Esophagus squamous epithelium (tissue), 5 donors: ENCODE results near the gene CCND1. TPM values are rescaled to one million over a fixed set of nuclear protein-coding genes. Genes with fewer than 3 reads are reported as not detected.

Experiments used
- DNase-seq: peaks from one replicate; lab custom pipeline; 2025; lab: John Stamatoyannopoulos, UW
- H3K27ac ChIP-seq, 4 donors: fragments of 200-600 bp; sonication (generic); one replicate each; pipeline ENCODE4 v1.5.1; 2016 to 2019; ENCODE audit warnings: mild to moderate bottlenecking in 1 of 4
- H3K27me3 ChIP-seq, 4 donors: fragments of 200-600 bp; sonication (generic); 1 replicate in 3 of 4; 2 replicates in 1 of 4; pipeline versions ENCODE4 v1.5.1 to v1.6.0; 2017 to 2021; ENCODE audit warnings: antibody characterized with exemption in 1 of 4
- H3K36me3 ChIP-seq, 3 donors: fragments of 200-600 bp; sonication (generic); one replicate each; pipeline ENCODE4 v1.5.1; 2016 to 2019
- H3K4me1 ChIP-seq, 3 donors: fragments of 200-600 bp; sonication (generic); one replicate each; pipeline ENCODE4 v1.5.1; 2017 to 2019
- H3K4me3 ChIP-seq, 4 donors: fragments of 200-600 bp; sonication (generic); 1 replicate in 3 of 4; 2 replicates in 1 of 4; pipeline ENCODE4 v1.5.1; 2016 to 2019; ENCODE audit warnings: mild to moderate bottlenecking in 2 of 4, moderate library complexity in 1 of 4
- H3K9me3 ChIP-seq, 3 donors: fragments of 200-600 bp; sonication (generic); one replicate each; pipeline ENCODE4 v1.5.1; 2016 to 2019
- POLR2A ChIP-seq, 4 donors: fragments of 450-650 bp; IDR thresholded peaks; one replicate each; pipeline ENCODE4 v1.6.1; 2017; ENCODE audit warnings: antibody characterized with exemption in 4 of 4, mild to moderate bottlenecking in 4 of 4, moderate library complexity in 3 of 4
- WGBS, 2 donors: methylation state at CpG; one replicate each; pipeline ENCODE4 v1.1.5; 2018; 5-methylcytosine and 5-hydroxymethylcytosine counted together
- intact Hi-C: fragments of 100-400 bp; cut with DNase I; formaldehyde crosslinking; loops from one replicate; pipeline ENCODE4 v1.15.0; 2022
- total RNA-seq, 4 donors: library from RNA; depleted of rRNA; stranded (reverse); fragments of >200 nt; gene quantifications; one replicate each; pipeline ENCODE4 v1.1.0, GENCODE V29; 2016
- TF ChIP-seq, protein P1 (sequence below), 6 experiments: fragments of 450-650 bp in 4 of 6; fragments of 200-600 bp in 2 of 6; sonication (generic) in 2 of 6; IDR thresholded peaks; one replicate each; pipeline ENCODE4 v1.5.1; 2016 to 2019; ENCODE audit warnings: antibody characterized with exemption in 6 of 6, mild to moderate bottlenecking in 4 of 6, moderate library complexity in 4 of 6
- donor health status: DM: yes; HTN: yes; CAD: no.

The CCND1 gene
- total RNA-seq, 4 donors from 2014 or later, result 64.1 to 216 (median 145) TPM

- Histone ChIP-seq H3K4me3 (no peak overlapping the region), H3K4me1 (no peaks in the 10 kb centered on the region), H3K27ac (no peak overlapping the region), H3K9me3 (no peaks in the 10 kb centered on the region), H3K36me3 (no peaks in the 10 kb centered on the region), H3K27me3 (peaks cover 0 to 50% (median 0%) of the 10 kb centered on the region in 4 donors)
- 76 to 85% methylated on average over 9 to 11 of the region's 12 CpGs for WGBS, 2 donors
- intact Hi-C loops, result no loop called here
- no peak for DNase-seq
- TF ChIP-seq, protein P1, sequence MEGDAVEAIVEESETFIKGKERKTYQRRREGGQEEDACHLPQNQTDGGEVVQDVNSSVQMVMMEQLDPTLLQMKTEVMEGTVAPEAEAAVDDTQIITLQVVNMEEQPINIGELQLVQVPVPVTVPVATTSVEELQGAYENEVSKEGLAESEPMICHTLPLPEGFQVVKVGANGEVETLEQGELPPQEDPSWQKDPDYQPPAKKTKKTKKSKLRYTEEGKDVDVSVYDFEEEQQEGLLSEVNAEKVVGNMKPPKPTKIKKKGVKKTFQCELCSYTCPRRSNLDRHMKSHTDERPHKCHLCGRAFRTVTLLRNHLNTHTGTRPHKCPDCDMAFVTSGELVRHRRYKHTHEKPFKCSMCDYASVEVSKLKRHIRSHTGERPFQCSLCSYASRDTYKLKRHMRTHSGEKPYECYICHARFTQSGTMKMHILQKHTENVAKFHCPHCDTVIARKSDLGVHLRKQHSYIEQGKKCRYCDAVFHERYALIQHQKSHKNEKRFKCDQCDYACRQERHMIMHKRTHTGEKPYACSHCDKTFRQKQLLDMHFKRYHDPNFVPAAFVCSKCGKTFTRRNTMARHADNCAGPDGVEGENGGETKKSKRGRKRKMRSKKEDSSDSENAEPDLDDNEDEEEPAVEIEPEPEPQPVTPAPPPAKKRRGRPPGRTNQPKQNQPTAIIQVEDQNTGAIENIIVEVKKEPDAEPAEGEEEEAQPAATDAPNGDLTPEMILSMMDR (IDR thresholded peaks at IDR 0.05), result no peak
- no peak for TF ChIP-seq POLR2A (IDR thresholded peaks at IDR 0.05)
Measured at GRCh38 chr11:69601011-69601975, 39.7 kb upstream of the CCND1 start.

DNA sequence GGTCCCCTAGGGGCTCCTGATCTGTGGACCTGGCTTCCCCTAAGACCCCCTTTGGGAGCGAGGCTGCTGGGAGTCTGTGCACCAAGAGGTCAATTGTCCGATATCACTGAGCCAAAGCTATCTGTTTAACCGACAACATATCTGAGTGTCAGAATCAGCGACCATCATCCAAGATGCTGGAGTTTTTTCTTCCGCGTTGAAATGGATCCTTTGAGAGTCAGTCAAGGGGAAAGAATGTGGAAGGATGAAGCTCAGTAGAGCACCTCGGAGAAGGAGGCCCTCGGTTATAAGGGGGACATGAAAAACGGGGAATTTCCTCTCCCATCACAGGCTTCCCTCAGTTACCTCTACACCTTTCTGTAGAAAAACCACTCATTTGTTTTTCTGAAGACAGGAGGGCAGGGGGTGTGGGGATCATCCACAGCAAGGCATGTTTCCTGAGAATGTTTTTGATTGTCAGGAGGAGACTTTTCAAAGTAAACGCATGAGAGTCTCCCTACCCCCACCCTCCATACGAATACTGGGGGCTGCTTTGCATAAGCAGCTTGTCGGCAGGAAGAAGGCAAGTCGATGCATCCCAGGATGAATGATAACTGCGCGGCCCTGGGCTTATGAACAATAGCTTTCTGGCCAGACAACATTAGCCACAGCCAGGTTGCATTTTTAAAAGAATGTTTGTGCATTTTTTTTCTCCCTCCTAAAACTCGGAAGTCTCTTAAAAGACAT lies 37.7 kb upstream of the CCND1 start:
- H3K4me3 ChIP-seq, result no peak overlapping the region
- no peak for DNase-seq

GRCh38 chr11:69604055-69604454 lies 36.9 kb upstream of the CCND1 start:
- no peak overlapping the region for H3K4me3 ChIP-seq
- H3K27ac ChIP-seq, result no peak overlapping the region
- no peak for TF ChIP-seq POLR2A (IDR thresholded peaks at IDR 0.05)
- TF ChIP-seq, protein P1 (IDR thresholded peaks at IDR 0.05), result no peak
- DNase-seq, result no peak
- intact Hi-C loops, result no loop called here
- 73 to 78% methylated on average over 7 of the region's 7 CpGs for WGBS, 2 donors
- H3K4me1 ChIP-seq, result no peaks in the 10 kb centered on the region
- no peaks in the 10 kb centered on the region for H3K36me3 ChIP-seq
- peaks cover 0 to 58% (median 0%) of the 10 kb centered on the region in 4 donors for H3K27me3 ChIP-seq
- H3K9me3 ChIP-seq, result peaks cover 0 to 10% (median 0%) of the 10 kb centered on the region in 3 donors

More for the DNA sequence above, 37.7 kb upstream of the CCND1 start:
- Histone ChIP-seq H3K27me3 (peaks cover 0 to 58% (median 0%) of the 10 kb centered on the region in 4 donors), H3K4me1 (no peaks in the 10 kb centered on the region), H3K36me3 (no peaks in the 10 kb centered on the region), H3K27ac (no peak overlapping the region), H3K9me3 (peaks cover 0 to 4% (median 0%) of the 10 kb centered on the region in 3 donors)
- intact Hi-C loops, result no loop called here
- 46 to 60% methylated on average over 14 to 16 of the region's 16 CpGs for WGBS, 2 donors
- TF ChIP-seq, protein P1 (IDR thresholded peaks at IDR 0.05), result no peak
- TF ChIP-seq POLR2A (IDR thresholded peaks at IDR 0.05), result no peak

DNA sequence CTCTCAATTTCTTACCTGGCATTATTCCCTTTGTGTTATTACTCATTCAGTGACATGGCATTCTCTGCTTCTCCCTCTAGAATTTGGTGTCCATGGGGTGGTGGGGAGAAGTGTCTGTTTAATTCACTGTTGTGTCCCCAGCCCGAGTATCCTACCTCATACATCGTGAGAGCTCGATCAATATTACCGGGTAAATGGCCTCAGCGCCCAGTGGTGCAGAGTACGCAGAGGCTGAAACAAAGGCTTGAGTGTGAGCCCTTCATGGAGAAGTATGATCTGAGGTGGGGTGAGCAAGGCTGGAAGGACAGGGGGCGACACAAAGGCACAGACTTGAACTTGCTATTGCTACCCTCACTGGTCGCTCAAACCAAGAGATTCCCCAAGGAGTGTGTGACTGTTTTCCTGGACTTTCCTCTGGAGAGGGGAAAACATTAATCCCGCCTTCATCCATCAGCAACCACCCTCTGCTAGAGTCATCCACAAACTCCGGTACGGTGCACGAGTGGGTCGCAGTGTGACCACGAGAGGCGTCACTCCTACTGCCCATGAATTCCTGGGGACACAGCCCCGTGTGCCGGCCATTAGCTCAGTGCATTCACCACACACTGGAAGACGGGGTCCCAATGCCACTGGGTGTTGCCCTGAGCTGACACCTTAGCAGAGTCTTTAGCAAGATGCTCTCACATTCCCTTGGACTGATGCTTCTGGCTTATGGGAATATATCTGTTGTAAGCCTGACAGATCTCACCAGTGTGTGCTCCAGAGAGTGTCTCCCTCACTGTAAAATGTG lies 35.0 kb upstream of the CCND1 start:
- no peak for TF ChIP-seq POLR2A (IDR thresholded peaks at IDR 0.05)
- TF ChIP-seq, protein P1 (IDR thresholded peaks at IDR 0.05), result no peak
- WGBS, 2 donors, result 87 to 93% methylated on average over 10 to 16 of the region's 18 CpGs
- no peak for DNase-seq
- peaks cover 0 to 16% (median 0%) of the 10 kb centered on the region in 3 donors for H3K9me3 ChIP-seq
- no peaks in the 10 kb centered on the region for H3K4me1 ChIP-seq
- H3K36me3 ChIP-seq, result no peaks in the 10 kb centered on the region
- H3K27me3 ChIP-seq, result peaks cover 0 to 58% (median 0%) of the 10 kb centered on the region in 4 donors
- intact Hi-C loops, result no loop called here
- no peak overlapping the region for H3K4me3 ChIP-seq
- no peak overlapping the region for H3K27ac ChIP-seq
